Fibroblast of pulmonary artery (primary cell): Measurements from ENCODE around the gene TAGLN2.

Experiments used
- DNase-seq: peaks from one replicate; pipeline ENCODE4 v3.0.0-alpha.2; 2010; ENCODE audit warnings: low read depth
- H3K4me3 ChIP-seq: replicated peaks from 2 replicates; pipeline ENCODE4 v1.5.1; 2011; ENCODE audit warnings: low read depth, mild to moderate bottlenecking, control low read depth, low read length, moderate library complexity
- TF ChIP-seq, protein P1 (sequence below): IDR thresholded peaks from 2 replicates; pipeline ENCODE4 v1.5.1; 2011; ENCODE audit warnings: mild to moderate bottlenecking, control low read depth, low read length, inconsistent platforms; ENCODE audit errors: missing control alignments

The TAGLN2 gene

DNA sequence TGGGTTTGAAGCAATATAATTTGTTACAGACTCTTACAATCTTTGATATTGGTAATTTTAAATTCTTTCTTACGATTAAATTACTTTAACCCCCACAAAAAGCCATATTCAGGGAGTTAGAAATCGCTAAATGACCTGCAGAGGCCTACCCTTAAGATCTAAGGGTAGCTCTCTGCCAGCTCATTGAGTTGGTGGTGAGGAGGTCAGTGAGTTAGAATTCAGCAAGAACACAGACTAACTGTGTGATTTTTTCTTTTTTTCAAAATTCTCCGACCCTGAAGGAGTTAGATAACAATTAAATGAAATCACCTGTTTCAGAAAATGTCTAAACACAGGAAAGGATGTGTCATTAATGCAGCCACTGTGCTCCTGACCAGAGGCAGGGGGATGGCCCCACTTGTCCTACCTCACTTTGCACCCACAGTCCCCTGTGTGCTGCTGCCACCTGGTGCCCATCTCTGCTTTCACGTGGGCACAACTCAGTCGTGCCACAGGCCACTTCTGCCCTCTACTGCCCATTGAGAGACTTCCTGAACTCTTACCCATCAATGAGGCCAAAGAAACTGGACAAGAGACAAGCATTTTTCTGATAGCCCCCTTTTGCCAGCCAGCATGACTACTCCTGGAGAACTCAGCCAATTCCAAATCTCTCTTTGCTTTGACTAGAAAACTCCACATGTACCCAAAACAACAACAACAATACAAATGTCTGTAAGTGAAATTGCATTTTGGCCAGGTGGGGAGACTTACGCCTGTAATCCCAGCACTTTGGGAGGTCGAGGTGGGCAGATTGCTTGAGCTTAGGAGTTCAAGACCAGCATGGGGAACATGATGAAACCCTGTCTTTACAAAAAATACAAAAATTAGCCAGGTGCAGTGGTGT, 33.8 kb downstream of the TAGLN2 start:
- H3K4me3 ChIP-seq, result no peak overlapping the region
- TF ChIP-seq, protein P1, sequence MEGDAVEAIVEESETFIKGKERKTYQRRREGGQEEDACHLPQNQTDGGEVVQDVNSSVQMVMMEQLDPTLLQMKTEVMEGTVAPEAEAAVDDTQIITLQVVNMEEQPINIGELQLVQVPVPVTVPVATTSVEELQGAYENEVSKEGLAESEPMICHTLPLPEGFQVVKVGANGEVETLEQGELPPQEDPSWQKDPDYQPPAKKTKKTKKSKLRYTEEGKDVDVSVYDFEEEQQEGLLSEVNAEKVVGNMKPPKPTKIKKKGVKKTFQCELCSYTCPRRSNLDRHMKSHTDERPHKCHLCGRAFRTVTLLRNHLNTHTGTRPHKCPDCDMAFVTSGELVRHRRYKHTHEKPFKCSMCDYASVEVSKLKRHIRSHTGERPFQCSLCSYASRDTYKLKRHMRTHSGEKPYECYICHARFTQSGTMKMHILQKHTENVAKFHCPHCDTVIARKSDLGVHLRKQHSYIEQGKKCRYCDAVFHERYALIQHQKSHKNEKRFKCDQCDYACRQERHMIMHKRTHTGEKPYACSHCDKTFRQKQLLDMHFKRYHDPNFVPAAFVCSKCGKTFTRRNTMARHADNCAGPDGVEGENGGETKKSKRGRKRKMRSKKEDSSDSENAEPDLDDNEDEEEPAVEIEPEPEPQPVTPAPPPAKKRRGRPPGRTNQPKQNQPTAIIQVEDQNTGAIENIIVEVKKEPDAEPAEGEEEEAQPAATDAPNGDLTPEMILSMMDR, result peak; percentile 99
- peak; percentile 93 for DNase-seq

DNA sequence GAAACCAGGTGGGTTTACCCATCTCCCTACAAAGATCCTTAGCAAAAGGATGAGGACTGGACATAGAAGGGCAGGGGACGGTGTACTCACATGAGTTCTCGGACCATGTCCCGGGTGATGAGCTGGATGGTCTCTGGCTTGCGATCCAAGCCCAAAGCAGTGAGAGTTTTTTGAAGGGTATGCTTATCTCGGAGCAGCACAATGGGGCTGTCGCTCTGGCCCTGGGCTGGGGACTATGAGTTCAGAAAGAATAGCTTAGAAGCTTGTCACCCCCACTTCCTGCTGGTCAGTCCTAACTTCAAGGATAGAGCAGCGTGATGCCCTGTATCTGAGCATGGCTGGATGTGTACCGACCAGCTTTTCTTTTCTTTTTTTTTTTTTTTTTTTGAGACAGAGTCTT, 34.9 kb downstream of the TAGLN2 start:
- no peak for DNase-seq
- H3K4me3 ChIP-seq, result no peak overlapping the region

DNA sequence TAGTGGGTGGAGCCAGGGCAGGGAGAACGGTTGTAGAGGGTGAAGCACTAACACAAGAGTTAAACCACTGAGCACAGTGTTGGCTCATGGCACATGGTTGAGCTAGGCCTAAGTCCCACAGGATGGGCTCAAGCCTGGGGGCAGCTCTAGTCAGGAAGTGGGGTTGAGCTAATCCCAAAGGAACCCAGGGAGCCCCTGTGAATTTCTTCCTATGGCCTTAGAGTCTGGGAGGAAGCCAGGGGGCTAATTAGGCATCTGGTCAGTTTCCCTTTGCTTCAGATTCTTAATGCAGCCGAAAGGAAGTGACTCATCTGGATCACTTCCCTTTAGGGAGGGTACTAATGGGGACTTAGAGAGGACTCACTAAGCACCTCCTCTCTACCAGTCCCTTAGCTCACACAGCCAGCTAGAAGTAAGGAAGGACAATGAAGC, 35.5 kb downstream of the TAGLN2 start:
- H3K4me3 ChIP-seq, result no peak overlapping the region
- TF ChIP-seq, protein P1, result no peak
- peak; percentile 88 for DNase-seq

More for the DNA sequence above, 34.9 kb downstream of the TAGLN2 start:
- TF ChIP-seq, protein P1, result no peak

DNA sequence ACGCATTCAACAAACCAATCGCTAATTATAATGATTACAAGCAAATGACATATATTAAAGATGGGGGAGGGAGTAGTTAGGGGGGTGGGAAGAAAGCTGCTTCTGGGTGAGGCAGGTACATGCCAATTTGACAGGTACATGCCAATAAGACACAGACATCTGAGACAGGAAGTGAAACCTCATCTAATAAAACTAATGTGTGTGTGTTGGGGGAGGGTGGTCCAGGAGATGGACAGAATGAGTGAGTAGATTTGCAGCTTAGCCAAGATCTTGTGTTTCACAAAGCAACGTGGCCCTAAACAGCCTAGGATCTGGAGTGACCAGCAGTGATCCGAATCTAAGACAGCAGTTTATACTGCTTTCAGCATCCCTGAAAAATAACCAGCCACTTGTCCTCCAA, 36.1 kb downstream of the TAGLN2 start:
- H3K4me3 ChIP-seq, result no peak overlapping the region
- TF ChIP-seq, protein P1, result no peak
- DNase-seq, result no peak

DNA sequence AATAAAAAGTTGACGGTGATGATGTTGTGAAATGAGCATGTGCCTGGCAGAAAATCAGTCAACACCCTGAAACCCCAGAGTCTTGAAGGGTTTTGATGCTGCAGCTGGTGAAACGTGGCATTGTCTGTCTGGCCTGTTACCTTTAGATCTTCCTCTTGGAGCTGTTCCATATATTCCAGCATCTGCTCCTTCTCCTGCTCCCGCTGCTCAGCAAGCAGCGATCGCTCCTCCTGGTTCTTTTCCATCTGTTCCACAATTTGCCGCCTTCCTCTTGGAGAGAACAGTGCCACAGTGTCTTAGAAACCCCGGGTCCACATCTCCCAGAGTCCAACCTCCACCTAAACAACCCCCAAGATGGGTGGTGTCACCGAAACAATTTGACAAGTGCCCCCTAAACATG, 41.0 kb downstream of the TAGLN2 start:
- TF ChIP-seq, protein P1, result no peak

DNA sequence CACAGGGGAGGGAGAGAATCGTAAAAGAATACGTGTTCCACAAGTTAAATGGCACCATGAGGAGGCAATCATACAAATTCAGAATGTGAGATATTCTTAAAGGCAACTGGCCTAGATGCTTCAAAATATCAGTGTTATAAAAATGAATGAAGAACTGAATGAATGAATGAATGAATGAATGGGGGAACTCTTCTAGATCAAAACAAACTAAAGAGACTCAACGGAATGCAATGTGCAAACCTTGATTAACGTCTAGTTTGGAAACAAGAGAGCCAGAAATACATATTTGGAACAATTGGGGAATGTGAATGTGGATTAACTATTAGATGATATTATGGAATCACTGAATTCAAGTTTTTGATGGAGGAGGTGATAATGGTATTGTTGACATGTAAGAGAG, 42.2 kb downstream of the TAGLN2 start:
- TF ChIP-seq, protein P1, result no peak
- no peak for DNase-seq
- no peak overlapping the region for H3K4me3 ChIP-seq

More for the DNA sequence above, 41.0 kb downstream of the TAGLN2 start:
- no peak for DNase-seq
- no peak overlapping the region for H3K4me3 ChIP-seq

DNA sequence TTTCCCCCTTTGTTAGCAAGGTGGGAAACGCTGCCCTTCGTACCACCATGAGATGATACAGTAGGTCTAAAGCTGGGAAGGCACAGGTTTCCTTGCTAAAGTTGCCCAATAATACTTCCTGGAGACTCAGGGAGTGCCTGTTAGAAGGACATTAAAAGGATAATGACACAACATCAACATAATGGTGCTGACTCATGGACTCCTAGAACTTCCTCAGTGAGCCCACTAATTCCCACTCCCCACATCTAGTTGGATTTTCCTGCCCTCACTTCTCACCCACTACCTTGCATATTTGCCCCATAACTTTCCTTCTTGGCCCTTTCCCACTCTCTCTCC, 42.8 kb downstream of the TAGLN2 start:
- TF ChIP-seq, protein P1, result no peak
- no peak overlapping the region for H3K4me3 ChIP-seq
- peak; percentile 54 for DNase-seq
